HG03025 (cell line): ENCODE data around the gene CELF5.
"Not testable (repeated sequence)": the region's sequence is repeated elsewhere in the genome, so short reads cannot be mapped to it uniquely, and the experiment has no call there.

Experiments used
- ATAC-seq: cut with Tn5 transposase; IDR thresholded peaks from one replicate; pipeline ENCODE4 v1.9.1; 2021; ENCODE audit warnings: mild to moderate bottlenecking, moderate library complexity; ENCODE audit not compliant: unreplicated experiment, low FRiP score

CELF5 gene

GRCh38 chr19:3189702-3190469 is 34.6 kb upstream of the CELF5 start:
- ATAC-seq: no peak

- no peak for ATAC-seq
These were observed 34.0 kb upstream of the CELF5 start for GRCh38 chr19:3190470-3190770.

DNA sequence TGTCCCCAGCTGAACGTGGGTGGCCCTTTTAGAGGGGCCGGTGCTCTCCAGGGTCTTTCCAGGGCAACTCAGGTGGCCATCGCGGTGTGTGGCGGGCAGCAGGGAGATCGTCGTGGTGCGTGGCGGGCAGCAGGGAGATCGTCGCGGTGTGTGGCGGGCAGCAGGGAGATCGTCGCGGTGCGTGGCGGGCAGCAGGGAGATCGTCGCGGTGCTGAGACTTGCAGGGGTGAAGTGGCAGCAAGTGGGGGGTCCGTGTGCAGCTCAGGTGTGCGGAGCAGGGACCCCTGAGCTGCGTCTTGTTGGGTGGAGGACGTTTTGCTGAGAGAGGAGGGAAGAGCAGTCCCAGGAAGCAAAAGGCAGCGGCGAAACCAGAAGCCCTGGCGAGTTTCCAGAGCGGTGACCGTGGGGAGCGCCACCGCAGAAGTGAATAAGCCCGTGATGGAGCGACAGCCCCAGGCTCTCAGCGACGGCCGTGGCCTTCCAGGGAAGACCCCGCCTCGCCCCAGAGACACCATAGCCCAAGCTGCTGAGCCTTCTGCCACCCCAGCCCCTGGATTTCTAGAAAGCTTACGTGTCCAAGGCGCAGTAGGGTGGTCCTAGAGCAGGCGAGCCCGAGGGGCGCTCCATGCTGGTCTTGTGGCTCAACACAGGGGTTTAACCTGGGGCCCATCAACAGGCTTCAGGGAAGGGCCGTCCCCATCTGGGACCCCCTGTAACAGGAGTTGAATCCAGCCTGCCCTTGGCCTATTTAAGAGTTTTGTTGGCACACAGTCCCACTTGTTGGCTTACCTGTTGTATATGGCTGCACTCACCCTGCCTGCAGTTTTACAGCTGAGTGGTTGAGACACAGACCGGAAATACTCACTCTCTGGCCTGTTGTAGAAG is 33.3 kb upstream of the CELF5 start:
- no peak for ATAC-seq

GRCh38 chr19:3191806-3192104 is 32.7 kb upstream of the CELF5 start:
- ATAC-seq: not testable (repeated sequence)

DNA sequence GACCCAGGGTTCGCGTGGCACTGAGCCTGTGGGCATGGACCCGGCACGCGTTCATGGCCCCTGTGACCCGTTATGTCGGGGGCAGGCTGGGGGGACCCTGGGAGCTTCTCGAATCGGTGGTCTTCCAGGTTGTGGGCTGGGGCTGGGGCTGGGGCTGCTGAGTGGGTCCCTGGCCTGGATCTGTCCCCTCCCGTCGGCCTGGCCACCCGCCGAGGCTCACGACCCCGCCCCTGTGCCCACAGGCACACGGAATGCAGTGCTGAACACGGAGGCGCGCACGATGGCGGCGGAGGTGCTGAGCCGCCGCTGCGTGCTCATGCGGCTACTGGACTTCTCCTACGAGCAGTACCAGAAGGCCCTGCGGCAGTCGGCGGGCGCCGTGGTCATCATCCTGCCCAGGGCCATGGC is 32.2 kb upstream of the CELF5 start:
- no peak for ATAC-seq

DNA sequence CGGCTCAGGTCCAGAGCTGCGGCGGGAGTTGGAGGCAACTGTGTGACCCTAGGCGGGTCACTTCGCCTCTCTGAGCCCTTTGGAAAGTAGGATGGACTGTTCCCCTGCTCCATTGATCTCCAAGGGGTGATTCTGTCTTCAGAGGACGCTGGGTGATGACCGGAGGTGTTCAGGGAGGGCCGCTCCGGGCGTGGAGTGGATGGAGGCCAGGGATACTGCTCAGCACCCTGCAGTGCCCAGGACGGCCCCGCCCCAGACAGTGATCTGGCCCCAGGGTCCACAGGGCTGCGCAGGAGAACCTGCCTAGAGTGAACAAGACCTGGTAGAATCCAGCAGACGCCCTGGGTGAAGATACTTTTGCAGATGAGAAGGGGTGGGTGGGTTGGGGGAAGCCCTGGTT is 31.8 kb upstream of the CELF5 start:
- no peak for ATAC-seq

- ATAC-seq: no peak
These were observed 31.0 kb upstream of the CELF5 start for GRCh38 chr19:3193256-3194105.

GRCh38 chr19:3194106-3195087 is 30.1 kb upstream of the CELF5 start:
- no peak for ATAC-seq

GRCh38 chr19:3196064-3196932 is 28.2 kb upstream of the CELF5 start:
- ATAC-seq: no peak

- ATAC-seq: no peak
These were observed 27.6 kb upstream of the CELF5 start for GRCh38 chr19:3196933-3197205.

DNA sequence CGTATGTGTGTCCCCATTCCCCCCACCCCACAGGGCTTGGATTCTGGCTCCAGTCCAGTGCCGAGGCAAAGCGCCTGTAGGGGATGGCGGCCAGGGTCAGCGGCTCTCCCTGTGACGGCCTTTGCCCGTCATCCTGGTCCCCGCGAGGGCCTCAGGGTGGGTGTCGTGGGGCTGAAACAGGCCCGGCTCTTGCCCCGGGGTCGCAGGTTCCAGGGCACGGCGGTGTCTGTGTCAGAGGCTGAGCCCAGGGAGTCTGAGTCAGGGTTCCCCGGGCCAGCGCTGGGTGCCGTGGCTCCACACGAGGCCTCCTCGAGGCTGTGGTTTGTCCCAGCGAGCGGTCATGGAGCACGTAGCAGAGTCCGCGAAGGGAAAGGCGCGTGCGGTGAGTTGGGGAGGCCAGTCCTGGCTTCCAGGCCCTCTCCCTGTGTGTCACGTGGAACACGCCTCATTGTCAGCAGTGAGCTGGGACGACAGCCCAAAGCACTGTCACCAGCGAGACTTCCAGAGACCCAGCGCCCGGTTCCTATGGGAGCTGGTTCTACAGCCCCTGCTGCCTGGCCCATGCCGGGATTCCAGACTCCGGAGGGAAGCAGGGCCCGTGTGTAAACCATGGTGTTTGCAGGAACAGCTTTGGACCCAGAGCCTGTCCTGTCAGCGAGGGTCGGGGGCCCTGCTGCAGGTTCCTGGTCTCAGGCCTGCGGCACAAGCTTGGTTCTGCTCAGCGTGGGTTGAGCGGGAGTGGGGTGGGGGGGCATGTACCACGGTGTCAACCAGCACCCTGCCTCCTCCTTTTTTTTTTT is 25.4 kb upstream of the CELF5 start:
- no peak for ATAC-seq

DNA sequence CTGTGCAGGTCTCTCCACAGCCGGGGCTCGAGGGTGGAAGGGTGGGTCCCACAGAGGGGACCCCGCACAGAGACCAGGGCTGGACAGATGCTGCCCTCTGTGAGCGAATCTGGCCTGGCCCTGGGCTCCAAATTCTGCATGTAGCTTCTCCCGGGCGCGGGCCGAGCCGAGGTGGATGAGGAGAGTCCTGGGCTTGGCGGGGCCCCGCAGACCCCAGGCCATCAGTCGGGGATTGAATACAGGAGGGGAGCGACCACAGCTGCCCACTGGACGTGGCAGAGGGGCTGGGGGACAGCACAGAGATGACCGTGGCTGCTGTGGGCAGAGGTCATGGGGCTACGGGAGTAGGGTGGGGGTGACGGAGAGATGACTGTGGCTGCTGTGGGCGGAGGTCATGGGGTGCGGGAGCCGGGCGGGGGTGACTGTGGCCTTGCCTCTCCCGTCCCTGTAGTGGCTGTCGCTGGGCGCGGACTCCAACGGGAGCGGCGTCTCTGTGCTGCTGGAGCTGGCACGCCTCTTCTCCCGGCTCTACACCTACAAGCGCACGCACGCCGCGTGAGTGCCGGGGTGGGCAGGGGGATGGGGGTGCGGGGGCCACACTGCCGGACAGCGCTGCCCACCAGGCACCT is 23.3 kb upstream of the CELF5 start:
- no peak for ATAC-seq

- no peak for ATAC-seq
These were observed 22.6 kb upstream of the CELF5 start for GRCh38 chr19:3201911-3202310.

- ATAC-seq: no peak
These were observed 22.1 kb upstream of the CELF5 start for GRCh38 chr19:3202346-3202745.

GRCh38 chr19:3202895-3203294 is 21.6 kb upstream of the CELF5 start:
- ATAC-seq: not testable (repeated sequence)

- ATAC-seq: no peak
These were observed 20.4 kb upstream of the CELF5 start for GRCh38 chr19:3203805-3204645.

DNA sequence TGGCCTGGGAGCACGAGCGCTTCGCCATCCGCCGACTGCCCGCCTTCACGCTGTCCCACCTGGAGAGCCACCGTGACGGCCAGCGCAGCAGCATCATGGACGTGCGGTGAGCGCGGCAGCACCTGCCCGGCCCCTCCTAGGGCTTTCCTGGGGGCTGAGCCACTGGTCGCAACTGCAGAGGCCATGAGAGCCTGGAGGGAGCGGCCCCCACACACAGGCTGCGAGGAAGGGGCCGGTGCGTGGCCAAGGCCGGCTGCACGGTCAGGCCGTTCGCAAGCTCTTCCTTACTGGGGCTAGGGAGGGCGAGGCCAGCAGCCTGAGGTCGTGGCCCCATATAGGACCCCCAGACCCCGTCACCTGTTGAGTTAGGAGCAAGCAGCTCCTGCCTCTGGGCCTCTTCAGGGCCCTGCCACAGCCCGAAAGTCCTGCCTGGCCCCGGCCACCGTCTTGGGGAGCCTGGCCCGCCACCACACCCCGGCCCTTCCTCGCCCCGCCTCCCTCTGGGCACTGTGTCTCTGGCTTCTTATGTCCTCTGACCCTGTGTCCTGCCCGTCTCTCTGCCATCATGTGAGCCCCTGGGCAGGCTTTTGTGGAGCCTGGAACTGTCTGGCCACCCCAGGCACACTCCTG is 19.7 kb upstream of the CELF5 start:
- ATAC-seq: no peak
